HG03432 (cell line): Measurements from ENCODE around the gene ELOF1.
"Not testable (repeated sequence)": the region's sequence is repeated elsewhere in the genome, so short reads cannot be mapped to it uniquely, and the experiment has no call there.

Experiments
- ATAC-seq: cut with Tn5 transposase; IDR thresholded peaks from one replicate; pipeline ENCODE4 v1.9.1; 2021; ENCODE audit warnings: mild to moderate bottlenecking, moderate library complexity; ENCODE audit not compliant: unreplicated experiment

ELOF1 gene

GRCh38 chr19:11558881-11559828 is at the start of gene ELOF1:
Gene ELOF1, minus strand, starts transcription at chr19:11559230. Its CDS starts 4,883 bp downstream, at chr19:11554347.
- peak; percentile 78 for ATAC-seq

- ATAC-seq: no peak
These were observed 47.5 kb upstream of the ELOF1 start for GRCh38 chr19:11606484-11606883.

DNA sequence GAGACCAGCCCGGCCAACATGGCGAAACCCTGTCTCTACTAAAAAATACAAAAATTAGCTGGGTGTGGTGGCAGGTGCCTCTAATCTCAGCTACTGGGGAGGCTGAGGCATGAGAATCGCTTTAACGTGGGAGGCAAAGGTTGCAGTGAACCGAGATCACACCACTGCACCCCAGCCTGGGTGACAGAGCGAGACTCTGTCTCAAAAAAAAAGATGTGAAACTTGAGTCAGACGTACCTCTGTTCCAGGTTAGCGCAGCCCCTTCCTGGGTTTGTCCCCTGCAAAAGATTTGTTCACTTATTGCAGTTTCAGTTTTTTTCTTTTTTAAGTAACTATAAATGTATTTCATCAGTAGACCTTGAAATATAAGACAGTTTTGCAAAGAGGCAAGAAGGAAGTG is 40.7 kb upstream of the ELOF1 start:
- not testable (repeated sequence) for ATAC-seq

GRCh38 chr19:11598746-11599145 is 39.7 kb upstream of the ELOF1 start:
- ATAC-seq: no peak

DNA sequence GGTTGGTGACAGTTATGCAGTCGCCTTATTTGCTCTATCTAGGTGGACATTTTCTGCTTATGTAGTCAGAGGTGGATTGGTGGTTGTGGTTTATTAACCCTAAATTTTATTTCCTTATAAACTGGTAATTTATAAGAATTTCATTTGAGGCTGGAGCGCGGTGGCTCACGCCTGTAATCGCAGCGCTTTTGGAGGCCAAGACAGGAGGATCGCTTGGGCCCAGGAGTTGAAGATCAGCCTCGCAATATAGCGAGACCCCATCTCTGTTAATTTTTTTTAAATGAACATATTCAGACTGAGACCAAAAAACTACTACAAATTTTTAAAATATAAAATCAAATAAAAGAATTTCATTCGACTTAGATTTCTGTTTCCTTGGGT is 39.1 kb upstream of the ELOF1 start:
- ATAC-seq: no peak

DNA sequence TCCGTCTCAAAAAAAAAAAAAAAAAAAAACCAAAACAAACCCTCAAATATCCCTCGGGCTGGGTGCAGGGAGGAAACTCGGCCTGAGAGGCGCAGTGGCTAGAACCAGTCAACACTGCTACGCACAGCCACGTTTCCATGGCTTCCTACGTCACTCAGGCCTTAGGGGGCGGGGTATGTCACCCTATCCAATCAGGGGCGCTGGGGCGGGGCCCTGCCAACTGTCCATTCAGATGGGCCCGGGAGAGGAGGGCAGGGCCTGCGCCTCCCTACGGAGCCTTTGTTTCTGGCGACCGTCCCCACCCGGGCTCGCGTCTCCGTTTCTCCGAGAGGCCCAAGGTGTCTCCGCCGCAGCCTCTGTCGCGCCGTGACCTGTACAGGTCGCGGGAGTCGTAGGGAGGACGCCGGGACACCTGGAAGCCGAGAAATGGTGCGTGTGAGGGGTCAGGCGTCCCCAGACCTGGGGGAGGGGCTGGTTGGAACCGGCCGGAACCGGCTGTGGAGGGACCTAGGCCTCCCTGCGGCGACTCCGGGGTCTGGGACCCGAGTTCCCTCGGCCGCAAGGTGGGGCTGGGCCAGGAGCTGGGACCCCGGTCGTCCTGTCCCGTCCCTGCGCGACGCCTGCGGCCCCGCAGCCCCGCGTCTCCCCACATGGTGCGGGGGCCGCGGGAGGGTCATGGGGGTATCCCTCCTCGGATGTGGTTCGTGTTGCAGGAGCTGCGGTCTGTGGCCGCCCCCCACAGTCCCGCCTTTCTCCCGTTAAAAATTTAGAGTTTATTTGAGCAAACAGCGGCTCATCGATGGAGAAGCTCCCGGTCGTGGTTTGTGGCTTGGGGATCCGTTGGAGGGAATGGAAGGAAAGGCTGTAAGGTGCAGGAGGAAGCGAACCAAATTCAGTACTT is 38.4 kb upstream of the ELOF1 start, which contains the start of gene ZNF627:
Gene ZNF627 (plus strand): TSS at position 282 of the 901 bp plus-strand sequence. CDS start 145 bp downstream, at position 427.
- peak; percentile 93 for ATAC-seq

GRCh38 chr19:11596156-11596555 is 37.1 kb upstream of the ELOF1 start:
- no peak for ATAC-seq

- no peak for ATAC-seq
These were observed 35.1 kb upstream of the ELOF1 start for GRCh38 chr19:11594084-11594483.

DNA sequence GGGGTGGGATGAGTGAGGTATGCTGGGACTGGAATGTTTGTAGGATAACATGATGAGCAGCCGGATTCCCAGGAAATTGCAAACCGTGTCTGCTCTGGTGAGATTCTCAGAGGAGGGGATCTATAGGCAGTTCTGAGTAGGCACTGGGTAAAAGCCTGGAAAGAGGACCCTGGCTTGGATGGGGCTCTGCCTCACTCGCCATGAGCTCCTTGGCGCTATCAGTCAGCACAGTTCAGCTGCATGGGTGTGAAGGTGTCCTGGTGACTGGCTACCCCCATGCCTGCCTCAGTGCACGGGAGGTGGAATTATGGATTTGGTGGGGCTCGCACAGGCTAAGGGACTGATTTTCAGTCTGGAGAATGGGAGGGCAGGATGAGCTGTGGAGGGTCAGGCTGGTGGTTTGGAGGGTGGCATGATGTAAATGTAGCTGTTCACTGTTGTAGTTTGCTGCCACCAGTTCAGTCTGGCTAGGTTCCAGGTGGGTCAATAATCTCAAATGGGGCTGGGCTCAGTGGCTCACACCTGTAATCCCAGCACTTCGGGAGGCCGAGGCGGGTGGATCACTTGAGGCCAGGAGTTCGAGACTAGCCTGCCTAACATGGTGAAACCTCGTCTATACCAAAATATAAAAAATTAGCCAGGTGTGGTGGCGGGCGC is 29.1 kb upstream of the ELOF1 start:
- no peak for ATAC-seq

GRCh38 chr19:11587302-11587974 is 28.4 kb upstream of the ELOF1 start:
- no peak for ATAC-seq

DNA sequence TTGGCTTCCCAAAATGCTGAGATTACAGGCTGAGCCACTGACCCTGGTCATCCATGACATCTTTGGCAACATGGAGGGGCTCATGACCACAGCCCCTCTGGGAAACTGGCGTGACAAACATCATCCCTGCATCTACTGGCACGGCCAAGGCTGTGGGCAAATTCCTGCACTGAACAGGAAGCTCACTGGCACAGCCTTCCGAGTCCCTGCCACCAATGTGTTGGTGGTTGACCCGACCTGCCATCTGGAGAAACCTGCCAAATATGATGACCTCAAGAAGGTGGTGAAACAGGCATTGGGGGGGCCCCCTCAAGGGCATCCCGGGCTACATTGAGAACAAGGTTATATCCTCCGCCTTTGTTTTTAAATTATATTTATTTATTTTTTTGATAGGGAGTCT is 27.3 kb upstream of the ELOF1 start:
- ATAC-seq: no peak

GRCh38 chr19:11581740-11582139 is 22.7 kb upstream of the ELOF1 start:
- ATAC-seq: peak; percentile 77

DNA sequence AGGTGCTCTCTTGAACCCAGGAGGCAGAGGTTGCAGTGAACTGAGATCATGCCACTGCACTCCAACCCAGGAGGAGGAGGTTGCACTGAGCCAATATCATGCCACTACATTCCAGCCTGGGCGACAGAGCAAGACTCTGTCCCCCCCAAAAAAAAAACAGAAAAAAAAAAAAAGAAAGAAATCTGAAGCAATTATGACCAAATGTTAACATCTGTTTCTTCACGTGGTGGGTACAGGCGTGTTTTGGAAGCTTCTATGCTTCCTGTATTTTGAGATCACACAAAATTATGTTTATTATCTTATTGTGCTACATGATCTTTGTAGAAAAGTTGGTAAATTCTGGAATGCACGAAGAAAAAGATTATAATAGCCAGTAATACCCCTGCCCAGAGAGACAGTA is 21.1 kb upstream of the ELOF1 start:
- ATAC-seq: no peak

DNA sequence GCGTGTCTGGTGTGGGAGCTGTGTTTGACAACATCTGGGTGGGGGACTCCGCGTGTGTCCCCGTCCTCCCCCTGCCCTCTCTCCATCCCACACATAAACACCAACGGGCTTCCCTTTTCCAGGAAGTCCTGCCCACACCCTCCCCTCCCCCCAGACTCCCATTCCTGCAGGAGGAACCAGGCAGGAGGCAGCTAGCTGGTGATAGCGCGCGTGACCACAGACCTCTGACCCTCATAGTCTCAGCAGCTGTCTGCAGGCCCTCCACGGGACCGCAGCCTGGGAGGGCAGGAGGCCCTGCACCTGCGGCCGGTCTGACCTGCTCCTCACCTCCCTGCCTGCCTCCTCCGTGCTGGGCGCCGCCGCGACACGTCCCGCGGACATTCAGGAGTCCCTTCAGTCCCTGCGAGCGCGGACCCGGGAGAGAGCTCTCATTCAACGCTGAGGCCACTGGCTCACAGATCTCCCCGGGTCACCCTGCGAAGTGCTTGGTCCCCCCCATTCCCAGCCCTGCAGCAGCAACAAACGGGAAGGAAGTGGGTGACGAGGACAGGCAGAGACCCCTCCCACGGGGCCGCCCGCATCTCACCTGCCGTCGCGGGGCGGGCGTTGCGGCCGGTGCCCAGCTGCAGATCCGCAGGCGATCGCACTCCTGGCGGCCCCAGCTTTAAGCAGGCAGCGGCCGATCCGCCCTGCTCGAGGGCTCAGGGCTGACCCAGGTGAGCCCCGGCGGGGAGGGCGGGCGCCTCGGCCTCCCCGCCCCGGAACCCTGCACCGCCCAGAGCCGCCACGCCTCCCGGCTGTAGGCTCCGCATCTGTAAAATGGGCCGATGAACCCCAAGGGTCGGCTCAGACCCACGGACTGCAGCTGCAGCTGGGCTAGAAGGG is 19.5 kb upstream of the ELOF1 start:
- ATAC-seq: no peak

GRCh38 chr19:11577451-11578257 is 18.6 kb upstream of the ELOF1 start, which contains the start of gene ACP5:
Gene ACP5, minus strand, starts transcription at chr19:11577645. Its CDS starts 328 bp downstream, at chr19:11577317.
- ATAC-seq: no peak

DNA sequence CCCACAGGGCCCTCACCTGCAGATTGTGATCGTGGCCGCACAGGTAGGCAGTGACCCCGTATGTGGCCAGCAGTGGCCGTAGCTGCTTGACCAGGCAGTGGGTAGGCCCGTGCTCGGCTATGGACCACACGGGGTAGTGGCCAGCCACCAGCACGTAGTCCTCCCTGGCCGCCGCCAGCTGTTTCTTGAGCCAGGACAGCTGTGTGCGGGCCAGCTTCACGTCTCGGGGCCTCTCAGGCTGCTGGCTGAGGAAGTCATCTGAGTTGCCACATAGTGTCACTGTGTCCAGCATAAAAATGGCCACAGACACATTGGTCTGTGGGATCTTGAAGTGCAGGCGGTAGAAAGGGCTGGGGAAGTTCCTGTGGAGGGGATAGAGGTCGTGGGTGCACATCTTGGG is 17.2 kb upstream of the ELOF1 start:
- no peak for ATAC-seq

DNA sequence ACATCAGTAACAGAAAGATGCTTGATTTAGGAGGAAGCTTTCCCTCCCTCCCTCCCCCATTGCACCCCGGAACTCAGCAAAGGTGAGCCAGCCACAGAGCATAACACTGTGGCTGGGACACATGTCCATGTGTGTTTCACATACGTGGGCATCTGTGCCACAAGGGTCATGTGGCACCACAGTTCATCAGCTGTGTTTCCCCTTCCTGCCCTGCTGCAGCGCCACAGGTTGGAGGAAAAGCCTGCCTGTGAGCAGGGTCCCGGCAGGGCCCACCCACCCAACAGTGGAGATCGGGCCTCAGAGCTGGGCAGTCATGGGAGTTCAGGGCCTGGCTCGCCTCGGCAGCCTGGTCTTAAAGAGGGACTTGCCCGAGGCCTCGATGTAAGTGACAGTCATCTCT is 15.7 kb upstream of the ELOF1 start:
- ATAC-seq: no peak

DNA sequence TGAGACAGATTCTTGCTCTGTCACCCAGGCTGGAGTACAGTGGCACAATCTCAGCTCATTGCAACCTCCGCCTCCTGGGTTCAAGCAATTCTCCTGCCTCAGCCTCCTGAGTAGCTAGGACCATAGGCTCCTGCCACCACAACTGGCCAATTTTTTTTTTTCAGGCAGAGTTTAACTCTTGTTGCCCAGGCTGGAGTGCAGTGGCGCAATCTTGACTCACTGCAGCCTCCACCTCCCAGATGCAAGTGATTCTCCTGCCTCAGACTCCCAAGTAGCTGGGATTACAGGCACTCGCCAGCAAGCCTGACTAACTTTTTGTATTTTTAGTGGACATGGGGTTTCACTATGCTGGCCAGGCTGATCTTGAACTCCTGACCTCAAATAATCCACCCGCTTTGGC is 14.7 kb upstream of the ELOF1 start:
- ATAC-seq: not testable (repeated sequence)
